ENCODE measurements around the gene PRDX2.

PRDX2 gene

GRCh38 chr19:12796146-12797071 is 5.2 kb downstream of the PRDX2 start:
- no peaks in the 10 kb centered on the region for H3K27me3 ChIP-seq
- TF ChIP-seq, protein P1, sequence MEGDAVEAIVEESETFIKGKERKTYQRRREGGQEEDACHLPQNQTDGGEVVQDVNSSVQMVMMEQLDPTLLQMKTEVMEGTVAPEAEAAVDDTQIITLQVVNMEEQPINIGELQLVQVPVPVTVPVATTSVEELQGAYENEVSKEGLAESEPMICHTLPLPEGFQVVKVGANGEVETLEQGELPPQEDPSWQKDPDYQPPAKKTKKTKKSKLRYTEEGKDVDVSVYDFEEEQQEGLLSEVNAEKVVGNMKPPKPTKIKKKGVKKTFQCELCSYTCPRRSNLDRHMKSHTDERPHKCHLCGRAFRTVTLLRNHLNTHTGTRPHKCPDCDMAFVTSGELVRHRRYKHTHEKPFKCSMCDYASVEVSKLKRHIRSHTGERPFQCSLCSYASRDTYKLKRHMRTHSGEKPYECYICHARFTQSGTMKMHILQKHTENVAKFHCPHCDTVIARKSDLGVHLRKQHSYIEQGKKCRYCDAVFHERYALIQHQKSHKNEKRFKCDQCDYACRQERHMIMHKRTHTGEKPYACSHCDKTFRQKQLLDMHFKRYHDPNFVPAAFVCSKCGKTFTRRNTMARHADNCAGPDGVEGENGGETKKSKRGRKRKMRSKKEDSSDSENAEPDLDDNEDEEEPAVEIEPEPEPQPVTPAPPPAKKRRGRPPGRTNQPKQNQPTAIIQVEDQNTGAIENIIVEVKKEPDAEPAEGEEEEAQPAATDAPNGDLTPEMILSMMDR (IDR thresholded peaks at IDR 0.05; ENCODE audit: low read depth, low read length), result peak; percentile 96
- no peak overlapping the region for H3K4me3 ChIP-seq (ENCODE audit: low read depth, low read length)
- H3K36me3 ChIP-seq, result peaks cover 17% of the 10 kb centered on the region
- peaks cover 7% of the 10 kb centered on the region for H3K4me1 ChIP-seq
- no peaks in the 10 kb centered on the region for H3K9me3 ChIP-seq
- DNase-seq, result peak; percentile 83

DNA sequence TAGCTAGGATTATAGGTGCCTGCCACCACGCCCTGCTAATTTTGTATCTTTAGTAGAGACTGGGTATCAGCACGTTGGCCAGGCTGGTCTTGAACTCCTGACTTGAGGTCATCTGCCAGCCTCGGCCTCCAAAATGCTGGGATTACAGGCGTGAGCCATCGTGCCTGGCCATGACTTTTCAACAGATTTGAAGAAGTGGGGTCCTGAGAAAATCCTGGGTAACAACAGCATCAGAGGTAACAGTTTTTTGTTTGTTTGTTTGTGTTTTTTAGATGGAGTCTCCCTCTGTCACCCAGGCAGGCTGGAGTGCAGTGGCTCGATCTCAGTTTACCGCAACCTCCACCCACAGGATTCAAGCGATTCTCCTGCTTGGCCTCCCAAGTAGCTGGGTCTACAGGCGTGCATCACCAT is 6.6 kb downstream of the PRDX2 start:
- Histone ChIP-seq H3K4me1 (peaks cover 13% of the 10 kb centered on the region), H3K4me3 (ENCODE audit: low read depth, low read length) (no peak overlapping the region), H3K9me3 (no peaks in the 10 kb centered on the region), H3K36me3 (peaks cover 13% of the 10 kb centered on the region), H3K27me3 (no peaks in the 10 kb centered on the region)
- no peak for DNase-seq
- TF ChIP-seq, protein P1 (IDR thresholded peaks at IDR 0.05; ENCODE audit: low read depth, low read length), result no peak

DNA sequence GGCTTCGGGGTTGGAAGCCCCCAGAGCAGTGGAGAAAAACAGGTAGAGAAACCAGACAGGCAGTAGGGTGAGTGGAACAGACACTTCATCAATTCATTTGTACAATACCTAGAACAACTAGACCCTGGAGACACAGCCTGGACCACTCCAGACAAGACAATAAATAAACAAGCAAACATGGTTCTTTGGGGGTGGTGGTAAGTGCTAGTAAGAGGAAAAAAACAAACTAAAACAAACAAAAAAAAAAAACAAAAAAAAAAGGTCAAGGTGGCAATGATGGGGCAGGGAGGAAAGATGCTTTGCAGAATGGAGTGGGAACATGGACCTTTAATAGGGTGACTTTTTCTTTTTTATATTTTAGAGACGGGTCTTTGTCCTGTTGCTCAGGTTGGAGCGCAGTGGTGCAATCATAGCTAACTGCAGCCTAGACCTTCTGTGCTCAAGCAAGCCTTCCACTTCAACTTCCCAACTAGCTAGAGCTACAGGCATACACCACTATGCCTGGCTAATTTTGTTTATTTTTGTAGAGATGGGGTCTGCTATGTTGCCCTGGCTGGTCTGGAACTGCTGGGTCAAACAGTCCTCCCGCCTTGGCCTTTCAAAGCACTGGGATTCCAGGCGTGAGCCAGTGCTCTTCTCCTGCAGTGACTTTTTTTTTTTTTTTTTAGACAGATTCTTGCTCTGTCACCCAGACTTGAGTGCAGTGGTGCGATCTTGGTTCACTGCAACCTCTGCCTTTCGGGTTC is 7.2 kb downstream of the PRDX2 start:
- DNase-seq, result no peak

DNA sequence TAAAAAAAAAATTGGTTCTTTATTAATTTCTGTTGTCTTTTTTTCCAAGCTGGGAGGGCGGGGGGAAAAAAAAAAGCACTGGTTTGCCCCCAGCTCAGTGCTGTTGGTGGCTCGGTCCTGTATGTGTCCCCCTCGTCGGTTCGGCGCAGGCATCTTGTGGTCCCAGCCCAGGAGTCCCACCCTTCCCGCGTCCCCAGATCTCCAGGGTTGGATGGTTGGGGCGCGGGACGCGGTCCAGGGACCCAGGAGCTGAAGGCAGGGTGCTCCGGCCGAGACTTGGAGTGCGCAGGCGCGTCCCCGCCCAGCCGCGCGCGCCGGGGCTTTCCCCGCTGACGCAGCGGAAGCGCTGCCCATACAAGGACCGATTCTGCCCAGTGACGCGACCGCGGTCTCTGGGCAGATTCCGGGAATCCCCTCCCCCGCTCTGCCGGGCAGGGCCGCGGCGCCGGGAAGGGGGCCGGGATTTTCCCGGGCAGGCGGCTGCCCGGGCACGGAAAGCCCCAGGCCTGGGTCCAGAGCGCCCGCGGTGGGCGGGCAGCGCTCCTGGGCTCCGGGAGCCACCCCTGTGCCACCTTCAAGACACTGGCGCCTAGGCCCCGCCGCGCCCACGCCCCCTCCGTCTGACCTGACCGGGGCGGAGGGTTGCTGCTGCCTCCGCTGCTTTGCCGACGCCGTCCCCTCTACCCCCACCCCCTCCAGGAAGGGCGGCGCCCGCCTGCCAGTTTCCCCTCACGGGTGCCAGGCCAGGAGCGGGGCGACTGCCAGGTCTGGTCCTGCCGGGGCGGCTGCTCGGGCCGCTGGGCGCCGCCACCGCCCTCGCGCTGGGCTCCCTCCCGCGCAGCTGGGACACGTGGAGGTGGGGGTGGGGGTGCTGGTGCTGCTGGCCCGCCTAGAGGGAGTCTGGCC is 8.1 kb downstream of the PRDX2 start:
- peaks cover 18% of the 10 kb centered on the region for H3K4me1 ChIP-seq
- DNase-seq, result peak; percentile 95
- H3K36me3 ChIP-seq, result no peaks in the 10 kb centered on the region; the same call in 1 of the 2 replicates
- TF ChIP-seq, protein P1 (IDR thresholded peaks at IDR 0.05; ENCODE audit: low read depth, low read length), result no peak
- no peaks in the 10 kb centered on the region for H3K27me3 ChIP-seq
- peak overlapping the region; percentile 89 for H3K4me3 ChIP-seq (ENCODE audit: low read depth, low read length)
- no peaks in the 10 kb centered on the region for H3K9me3 ChIP-seq

More for the DNA sequence above, 7.2 kb downstream of the PRDX2 start:
- TF ChIP-seq, protein P1 (IDR thresholded peaks at IDR 0.05; ENCODE audit: low read depth, low read length), result no peak
- Histone ChIP-seq H3K4me1 (peaks cover 13% of the 10 kb centered on the region), H3K4me3 (ENCODE audit: low read depth, low read length) (peak overlapping the region; percentile 89), H3K36me3 (peaks cover 7% of the 10 kb centered on the region), H3K27me3 (no peaks in the 10 kb centered on the region), H3K9me3 (no peaks in the 10 kb centered on the region)

GRCh38 chr19:12792853-12793289 is 8.7 kb downstream of the PRDX2 start:
- peaks cover 25% of the 10 kb centered on the region for H3K4me1 ChIP-seq
- TF ChIP-seq, protein P1 (IDR thresholded peaks at IDR 0.05; ENCODE audit: low read depth, low read length), result no peak
- H3K27me3 ChIP-seq, result no peaks in the 10 kb centered on the region
- DNase-seq, result no peak
- no peaks in the 10 kb centered on the region for H3K9me3 ChIP-seq
- H3K36me3 ChIP-seq, result no peaks in the 10 kb centered on the region; the same call in 1 of the 2 replicates
- H3K4me3 ChIP-seq (ENCODE audit: low read depth, low read length), result peak overlapping the region; percentile 89
